Erythroblast (primary cell): Measurements from ENCODE around the gene GRM7.

Experiments
- GATA1 ChIP-seq: IDR thresholded peaks from 2 replicates; pipeline ENCODE4 v1.6.1; 2011; ENCODE audit warnings: low read depth, mild to moderate bottlenecking, control low read depth, low read length, moderate library complexity
- POLR2A ChIP-seq: IDR thresholded peaks from 2 replicates; pipeline ENCODE4 v1.6.1; 2011; ENCODE audit warnings: mild to moderate bottlenecking, low read length

- no peak for TF ChIP-seq POLR2A
- no peak for TF ChIP-seq GATA1
Observed at GRCh38 chr3:7265736-7266135, 404.8 kb downstream of the GRM7 start.
